K562 (cell line): ENCODE results near the gene PYGO2. TPM values are rescaled to one million over a fixed set of nuclear protein-coding genes. Genes with fewer than 3 reads are reported as not detected.

Source experiments
- BACH1 ChIP-seq: fragments of 200-800 bp; sonication (Bioruptor generic); IDR thresholded peaks from 2 replicates; pipeline ENCODE4 v1.6.1; 2016; ENCODE audit warnings: missing genetic modification characterization, missing compliant biosample characterization
- BCOR ChIP-seq: fragments of 450-650 bp; IDR thresholded peaks from 2 replicates; pipeline ENCODE4 v1.6.1; 2016
- CXXC5 ChIP-seq: fragments of 250-450 bp; sonication (Bioruptor Pico); IDR thresholded peaks from 2 replicates; pipeline ENCODE4 v1.8.0; 2022; ENCODE audit warnings: inconsistent platforms, mild to moderate bottlenecking, moderate library complexity
- DDX20 ChIP-seq: fragments of 450-650 bp; IDR thresholded peaks from 2 replicates; pipeline ENCODE4 v1.6.1; 2016; ENCODE audit warnings: missing genetic modification characterization, low read depth, mild to moderate bottlenecking, missing compliant biosample characterization, moderate library complexity
- DPF2 ChIP-seq: fragments of 450-650 bp; IDR thresholded peaks from 2 replicates; pipeline ENCODE4 v1.6.1; 2016
- EGR1 ChIP-seq: fragments of 450-650 bp; conservative IDR thresholded peaks from 2 replicates; pipeline ENCODE4 v1.6.1; 2017; ENCODE audit warnings: mild to moderate bottlenecking
- EP400 ChIP-seq: fragments of 450-650 bp; IDR thresholded peaks from 2 replicates; pipeline ENCODE4 v1.6.1; 2017; ENCODE audit warnings: antibody characterized with exemption, mild to moderate bottlenecking, moderate library complexity
- ETV1 ChIP-seq: fragments of 450-650 bp; conservative IDR thresholded peaks from 2 replicates; pipeline ENCODE4 v1.6.1; 2016; ENCODE audit warnings: missing genetic modification characterization, control low read depth, low read depth, missing compliant biosample characterization
- HDAC8 ChIP-seq: fragments of 450-650 bp; IDR thresholded peaks from 2 replicates; pipeline ENCODE4 v1.6.1; 2016; ENCODE audit warnings: mild to moderate bottlenecking, missing genetic modification characterization, moderate library complexity, missing compliant biosample characterization
- JUNB ChIP-seq: fragments of 450-650 bp; formaldehyde crosslinking; conservative IDR thresholded peaks from 2 replicates; pipeline ENCODE4 v1.4.0; 2020; ENCODE audit warnings: mild to moderate bottlenecking
- NCOR1 ChIP-seq: fragments of 450-650 bp; IDR thresholded peaks from 2 replicates; pipeline ENCODE4 v1.6.1; 2016; ENCODE audit warnings: mild to moderate bottlenecking, moderate library complexity
- NEUROD1 ChIP-seq: fragments of 150-350 bp; IDR thresholded peaks from 2 replicates; pipeline ENCODE4 v1.6.1; 2014; ENCODE audit warnings: borderline replicate concordance, low read length, low read depth; ENCODE audit not compliant: partially characterized antibody
- PHF20 ChIP-seq: fragments of 450-650 bp; IDR thresholded peaks from 2 replicates; pipeline ENCODE4 v1.6.1; 2018; ENCODE audit not compliant: partially characterized antibody
- POLR2AphosphoS2 ChIP-seq: IDR thresholded peaks from 2 replicates; pipeline ENCODE4 v1.6.1; 2012; ENCODE audit warnings: low read length, improper control_type of control experiment
- POLR2B ChIP-seq: fragments of 450-650 bp; IDR thresholded peaks from 2 replicates; pipeline ENCODE4 v1.6.1; 2018; ENCODE audit warnings: low read depth; ENCODE audit not compliant: partially characterized antibody
- RB1 ChIP-seq: fragments of 450-650 bp; IDR thresholded peaks from 2 replicates; pipeline ENCODE4 v1.6.1; 2017; ENCODE audit warnings: low read depth, mild to moderate bottlenecking
- SAP30 ChIP-seq: fragments of 200-600 bp; sonication (generic); IDR thresholded peaks from 2 replicates; pipeline ENCODE4 v1.6.1; 2012; ENCODE audit warnings: borderline replicate concordance, low read depth, mild to moderate bottlenecking, moderate library complexity, low read length, control low read depth, inconsistent platforms; ENCODE audit not compliant: insufficient read depth, poor library complexity, severe bottlenecking
- SLC30A9 ChIP-seq: fragments of 250-450 bp; sonication (Bioruptor Pico); IDR thresholded peaks from 2 replicates; pipeline ENCODE4 v1.8.0; 2022; ENCODE audit warnings: mild to moderate bottlenecking, moderate library complexity
- SMAD2 ChIP-seq: fragments of 150-350 bp; IDR thresholded peaks from 2 replicates; pipeline ENCODE4 v1.6.1; 2014; ENCODE audit warnings: low read depth, mild to moderate bottlenecking, low read length
- SP1 ChIP-seq: sonication (generic); formaldehyde crosslinking; IDR thresholded peaks from 2 replicates; pipeline ENCODE4 v1.8.1; 2022; ENCODE audit warnings: mild to moderate bottlenecking, missing genetic modification reagents
- TOE1 ChIP-seq, 2 experiments: fragments of 450-650 bp in 1 of 2; sonication (generic) in 1 of 2; formaldehyde crosslinking in 1 of 2; IDR thresholded peaks; 2 replicates each; pipeline versions ENCODE4 v1.7.1 to v1.8.0; 2016 to 2022; ENCODE audit warnings: borderline replicate concordance in 2 of 2, mild to moderate bottlenecking in 2 of 2, antibody characterized with exemption in 1 of 2, inconsistent platforms in 1 of 2, low read depth in 1 of 2, missing genetic modification reagents in 1 of 2, moderate library complexity in 1 of 2
- ZNF324 ChIP-seq: fragments of 250-450 bp; sonication (Bioruptor Pico); IDR thresholded peaks from 2 replicates; pipeline ENCODE4 v1.4.0; 2020; ENCODE audit warnings: mild to moderate bottlenecking
- ZNF384 ChIP-seq: IDR thresholded peaks from 2 replicates; pipeline ENCODE4 v1.6.1; 2012; ENCODE audit warnings: low read depth, low read length, improper control_type of control experiment
- ZNF431 ChIP-seq: sonication (generic); formaldehyde crosslinking; IDR thresholded peaks from 2 replicates; pipeline ENCODE4 v1.8.0; 2022; ENCODE audit warnings: mild to moderate bottlenecking, missing genetic modification reagents
- ZNF76 ChIP-seq: fragments of 250-450 bp; sonication (Bioruptor Pico); IDR thresholded peaks from 2 replicates; pipeline ENCODE4 v1.4.0; 2020; ENCODE audit warnings: mild to moderate bottlenecking, moderate library complexity, borderline replicate concordance
- polyA plus RNA-seq, 8 experiments: library from polyadenylated mRNA; depleted of rRNA in 4 of 8; stranded (reverse) in 5 of 8; unstranded in 3 of 8; fragments of >200 nt; fragmentation: Nextera tagmentation in 2 of 8; fragmentation: Illumina TruSeq in 1 of 8; extraction: Ambion mirVana in 2 of 8; extraction: Trizol in 1 of 8; gene quantifications; 2 replicates each; pipeline versions ENCODE4 v1.2.1 to v1.2.3, GENCODE V29; 2011 to 2014; ENCODE audit warnings: inconsistent platforms in 1 of 8, missing spikeins in 1 of 8
- total RNA-seq, 7 experiments: library from RNA; depleted of rRNA in 6 of 7; stranded (reverse); fragments of >200 nt in 6 of 7; fragmentation: Illumina TruSeq in 2 of 7; extraction: Trizol in 2 of 7; gene quantifications; 2 replicates each; pipeline versions ENCODE4 v1.2.1 to v1.2.3, GENCODE V29; 2011 to 2021; ENCODE audit warnings: low replicate concordance in 1 of 7
- TF ChIP-seq, protein P1 (sequence below): sonication (generic); formaldehyde crosslinking; IDR thresholded peaks from 2 replicates; pipeline ENCODE4 v1.8.0; 2022; ENCODE audit warnings: mild to moderate bottlenecking, missing genetic modification reagents, borderline replicate concordance
- TF ChIP-seq, protein P2 (sequence below): sonication (generic); formaldehyde crosslinking; IDR thresholded peaks from 2 replicates; pipeline ENCODE4 v1.8.1; 2023; ENCODE audit warnings: mild to moderate bottlenecking, missing genetic modification reagents, moderate library complexity

Gene PYGO2
- total and polyA plus RNA-seq, 9 of the 15 experiments (the other 6 are each of a cell fraction or from before 2014, with no cell fraction given): 8.3 to 36.2 (median 18.2) TPM

DNA sequence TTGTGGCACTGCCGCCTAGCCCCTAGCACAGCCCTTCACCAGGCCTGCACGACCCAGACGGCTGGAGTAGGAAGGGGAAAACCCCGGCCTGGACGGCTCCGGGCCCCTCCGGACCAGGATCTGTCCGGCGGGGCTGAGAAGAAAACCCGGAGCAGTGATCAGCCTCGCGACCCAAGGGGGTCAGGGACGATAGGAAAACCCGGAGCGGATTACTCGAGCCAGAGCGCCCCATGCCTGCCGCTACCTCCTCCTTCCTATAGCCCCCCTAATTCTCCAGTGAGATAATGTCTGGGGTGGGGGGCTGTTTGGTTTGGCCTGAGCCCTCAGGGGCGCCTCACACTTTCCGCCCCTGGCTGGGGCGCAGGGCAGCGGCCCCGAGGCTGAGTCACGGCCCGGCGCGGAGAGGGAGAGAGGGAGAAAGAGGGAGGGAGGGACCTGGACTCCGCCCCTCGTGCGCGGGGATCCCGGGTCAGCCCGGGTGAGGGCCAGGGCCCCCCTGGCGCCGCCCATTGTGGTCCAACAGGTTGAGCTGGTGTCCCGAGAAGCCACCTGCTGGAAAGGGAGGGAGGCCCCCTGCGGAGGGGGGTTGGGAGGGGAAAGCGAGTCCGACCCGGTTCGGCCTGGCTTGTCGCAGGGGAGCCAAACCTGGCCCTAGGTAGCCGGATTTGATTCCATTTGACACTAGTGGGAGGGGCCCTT, 39.3 kb upstream of the PYGO2 start (continued):
- TF ChIP-seq, protein P1, sequence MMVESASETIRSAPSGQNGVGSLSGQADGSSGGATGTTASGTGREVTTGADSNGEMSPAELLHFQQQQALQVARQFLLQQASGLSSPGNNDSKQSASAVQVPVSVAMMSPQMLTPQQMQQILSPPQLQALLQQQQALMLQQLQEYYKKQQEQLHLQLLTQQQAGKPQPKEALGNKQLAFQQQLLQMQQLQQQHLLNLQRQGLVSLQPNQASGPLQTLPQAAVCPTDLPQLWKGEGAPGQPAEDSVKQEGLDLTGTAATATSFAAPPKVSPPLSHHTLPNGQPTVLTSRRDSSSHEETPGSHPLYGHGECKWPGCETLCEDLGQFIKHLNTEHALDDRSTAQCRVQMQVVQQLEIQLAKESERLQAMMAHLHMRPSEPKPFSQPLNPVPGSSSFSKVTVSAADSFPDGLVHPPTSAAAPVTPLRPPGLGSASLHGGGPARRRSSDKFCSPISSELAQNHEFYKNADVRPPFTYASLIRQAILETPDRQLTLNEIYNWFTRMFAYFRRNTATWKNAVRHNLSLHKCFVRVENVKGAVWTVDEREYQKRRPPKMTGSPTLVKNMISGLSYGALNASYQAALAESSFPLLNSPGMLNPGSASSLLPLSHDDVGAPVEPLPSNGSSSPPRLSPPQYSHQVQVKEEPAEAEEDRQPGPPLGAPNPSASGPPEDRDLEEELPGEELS (CRISPR knock-in tag): no peak
- TF ChIP-seq ZNF431 (CRISPR knock-in tag): 0 out of 2 replicates have a peak, but pooled peaks have one; percentile 54
- peak; percentile 72 for TF ChIP-seq ETV1 (tag)
- TF ChIP-seq SP1: peak; percentile 89
- TF ChIP-seq POLR2AphosphoS2: peak; percentile 68; the same call in 1 of the 2 replicates
- TF ChIP-seq ZNF76 (CRISPR knock-in tag): 0 out of 2 replicates have a peak, but pooled peaks have one; percentile 68
- no peak for TF ChIP-seq SLC30A9 (CRISPR knock-in tag)
- TF ChIP-seq BCOR: 0 out of 2 replicates have a peak, but pooled peaks have one; percentile 16
- TF ChIP-seq NEUROD1: peak; percentile 100
- TF ChIP-seq PHF20: peak; percentile 45
- no peak for TF ChIP-seq DDX20 (tag)
- TF ChIP-seq HDAC8 (tag): 0 out of 2 replicates have a peak, but pooled peaks have one; percentile 52
- TF ChIP-seq BACH1 (tag): no peak
- TF ChIP-seq, protein P2, sequence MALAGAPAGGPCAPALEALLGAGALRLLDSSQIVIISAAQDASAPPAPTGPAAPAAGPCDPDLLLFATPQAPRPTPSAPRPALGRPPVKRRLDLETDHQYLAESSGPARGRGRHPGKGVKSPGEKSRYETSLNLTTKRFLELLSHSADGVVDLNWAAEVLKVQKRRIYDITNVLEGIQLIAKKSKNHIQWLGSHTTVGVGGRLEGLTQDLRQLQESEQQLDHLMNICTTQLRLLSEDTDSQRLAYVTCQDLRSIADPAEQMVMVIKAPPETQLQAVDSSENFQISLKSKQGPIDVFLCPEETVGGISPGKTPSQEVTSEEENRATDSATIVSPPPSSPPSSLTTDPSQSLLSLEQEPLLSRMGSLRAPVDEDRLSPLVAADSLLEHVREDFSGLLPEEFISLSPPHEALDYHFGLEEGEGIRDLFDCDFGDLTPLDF (CRISPR knock-in tag): peak; percentile 60; the same call in 1 of the 2 replicates
- TF ChIP-seq SMAD2: no peak
- TF ChIP-seq TOE1 (IDR thresholded peaks at IDR 0.05; ENCODE audit: borderline replicate concordance): peak; percentile 98
- TF ChIP-seq TOE1 (CRISPR knock-in tag; IDR thresholded peaks at IDR 0.05; ENCODE audit: borderline replicate concordance, low read depth): 0 out of 2 replicates have a peak, but pooled peaks have one; percentile 25
- peak; percentile 53 for TF ChIP-seq RB1
- TF ChIP-seq JUNB (CRISPR knock-in tag): peak; percentile 58
- 0 out of 2 replicates have a peak, but pooled peaks have one; percentile 4 for TF ChIP-seq ZNF384
- peak; percentile 96 for TF ChIP-seq DPF2
- TF ChIP-seq NCOR1: peak; percentile 81
- peak; percentile 94 for TF ChIP-seq EP400
- peak; percentile 33; the same call in 1 of the 2 replicates for TF ChIP-seq EGR1
- TF ChIP-seq CXXC5 (CRISPR knock-in tag): peak; percentile 96
- TF ChIP-seq SAP30: no peak
- peak; percentile 86 for TF ChIP-seq POLR2B
- no peak for TF ChIP-seq ZNF324 (CRISPR knock-in tag)
